Activated T-cell treated with anti-CD3 and anti-CD28 coated beads for 24 hours (primary cell): ENCODE data around the gene NFIX.
A peak's percentile ranks its signal among the peaks of the same experiment; 100 is the strongest.
"Not testable (repeated sequence)": the region's sequence is repeated elsewhere in the genome, so short reads cannot be mapped to it uniquely, and the experiment has no call there.

Experiments used
- DNase-seq: peaks from one replicate; pipeline ENCODE4 v3.0.0-alpha.2; 2020; ENCODE audit warnings: low read depth

Gene NFIX

GRCh38 chr19:12957389-12957952 lies 37.8 kb upstream of the NFIX start:
- DNase-seq = not testable (repeated sequence)

- DNase-seq = no peak
Observed at GRCh38 chr19:12959481-12959880, 35.8 kb upstream of the NFIX start.

- DNase-seq = peak; percentile 79
Observed at GRCh38 chr19:12965017-12965811, 30.1 kb upstream of the NFIX start.

- DNase-seq = no peak
Observed at GRCh38 chr19:12965812-12966135, 29.5 kb upstream of the NFIX start.

- DNase-seq = no peak
Observed at GRCh38 chr19:12967907-12968306, 27.4 kb upstream of the NFIX start.

- no peak for DNase-seq
Observed at GRCh38 chr19:12969292-12969988, 25.8 kb upstream of the NFIX start, which contains the start of gene DAND5. DAND5 (plus strand) TSS chr19:12969576; CDS start chr19:12969661, 85 bp downstream.

GRCh38 chr19:12970070-12970820 lies 25.0 kb upstream of the NFIX start:
- no peak for DNase-seq

- DNase-seq = no peak
Observed at GRCh38 chr19:12973236-12973635, 22.0 kb upstream of the NFIX start.

GRCh38 chr19:12974301-12975220 lies 20.7 kb upstream of the NFIX start:
- DNase-seq = no peak

GRCh38 chr19:12975221-12975741 lies 20.0 kb upstream of the NFIX start:
- DNase-seq = no peak

GRCh38 chr19:12976109-12976508 lies 19.2 kb upstream of the NFIX start:
- not testable (repeated sequence) for DNase-seq

- DNase-seq = no peak
Observed at GRCh38 chr19:12979974-12980373, 15.3 kb upstream of the NFIX start.

GRCh38 chr19:12982648-12983047 lies 12.6 kb upstream of the NFIX start:
- no peak for DNase-seq

- no peak for DNase-seq
Observed at GRCh38 chr19:12983091-12983490, 12.2 kb upstream of the NFIX start.

GRCh38 chr19:12983542-12984142 lies 11.6 kb upstream of the NFIX start:
- DNase-seq = peak; percentile 78

- no peak for DNase-seq
Observed at GRCh38 chr19:12984143-12984627, 11.1 kb upstream of the NFIX start.

- DNase-seq = no peak
Observed at GRCh38 chr19:12984683-12985048, 10.6 kb upstream of the NFIX start.

- DNase-seq = no peak
Observed at GRCh38 chr19:12985049-12985776, 10.1 kb upstream of the NFIX start.

- DNase-seq = no peak
Observed at GRCh38 chr19:12986726-12987125, 8.5 kb upstream of the NFIX start.

- DNase-seq = no peak
Observed at GRCh38 chr19:12987190-12987589, 8.1 kb upstream of the NFIX start.
